H9 (cell line): ENCODE data around the gene C1orf116. TPM values are rescaled to one million over a fixed set of nuclear protein-coding genes. Genes with fewer than 3 reads are reported as not detected.

Experiments used
- DNase-seq: peaks from one replicate; pipeline ENCODE4 v3.0.0-alpha.2; 2017
- H2AFZ ChIP-seq: one replicate; pipeline ENCODE4 v1.6.1; 2013; ENCODE audit warnings: mild to moderate bottlenecking, low read length, control low read depth, moderate library complexity
- H2AK5ac ChIP-seq: 2 replicates; pipeline ENCODE4 v1.6.1; 2013; ENCODE audit warnings: low read length, control low read depth, mixed read lengths; ENCODE audit not compliant: insufficient read length
- H2BK120ac ChIP-seq: one replicate; pipeline ENCODE4 v1.6.1; 2013; ENCODE audit warnings: low read depth, mild to moderate bottlenecking, low read length, control low read depth, inconsistent platforms; ENCODE audit not compliant: poor library complexity, severe bottlenecking
- H2BK12ac ChIP-seq: 2 replicates; pipeline ENCODE4 v1.6.1; 2013; ENCODE audit warnings: low read length, control low read depth, mixed read lengths, low read depth; ENCODE audit not compliant: insufficient read length
- H2BK15ac ChIP-seq: 2 replicates; pipeline ENCODE4 v1.6.1; 2013; ENCODE audit warnings: low read depth, low read length, control low read depth
- H2BK20ac ChIP-seq: one replicate; pipeline ENCODE4 v1.6.1; 2013; ENCODE audit warnings: low read depth, mild to moderate bottlenecking, low read length, control low read depth, inconsistent platforms; ENCODE audit not compliant: poor library complexity, severe bottlenecking
- H2BK5ac ChIP-seq: 2 replicates; pipeline ENCODE4 v1.6.1; 2013; ENCODE audit warnings: low read length, control low read depth, mixed read lengths; ENCODE audit not compliant: insufficient read length
- H3K14ac ChIP-seq: 2 replicates; pipeline ENCODE4 v1.6.1; 2013; ENCODE audit warnings: low read length, control low read depth; ENCODE audit not compliant: insufficient read depth
- H3K18ac ChIP-seq: 2 replicates; pipeline ENCODE4 v1.6.1; 2013; ENCODE audit warnings: low read depth, mild to moderate bottlenecking, mixed read lengths, low read length, control low read depth; ENCODE audit not compliant: insufficient read length
- H3K23ac ChIP-seq: 2 replicates; pipeline ENCODE4 v1.6.1; 2013; ENCODE audit warnings: low read length, control low read depth, mixed read lengths, low read depth; ENCODE audit not compliant: insufficient read length
- H3K23me2 ChIP-seq: 2 replicates; pipeline ENCODE4 v1.6.1; 2013; ENCODE audit warnings: low read depth, mild to moderate bottlenecking, mixed read lengths, low read length, control low read depth; ENCODE audit not compliant: insufficient read length, poor library complexity, severe bottlenecking
- H3K27ac ChIP-seq: 2 replicates; pipeline ENCODE4 v1.5.1; 2013; ENCODE audit warnings: low read length, control low read depth, mixed read lengths, low read depth; ENCODE audit not compliant: insufficient read length
- H3K27me3 ChIP-seq: 2 replicates; pipeline ENCODE4 v1.6.1; 2013; ENCODE audit warnings: low read length, control low read depth, inconsistent platforms; ENCODE audit not compliant: insufficient read depth
- H3K4ac ChIP-seq: 2 replicates; pipeline ENCODE4 v1.6.1; 2013; ENCODE audit warnings: low read depth, mild to moderate bottlenecking, control low read depth, inconsistent platforms, low read length, moderate library complexity
- H3K4me1 ChIP-seq: 2 replicates; pipeline ENCODE4 v1.6.1; 2013; ENCODE audit warnings: low read length, control low read depth, inconsistent platforms; ENCODE audit not compliant: insufficient read depth
- H3K4me2 ChIP-seq: 2 replicates; pipeline ENCODE4 v1.6.1; 2013; ENCODE audit warnings: low read length, control low read depth, mixed read lengths; ENCODE audit not compliant: insufficient read length, insufficient read depth
- H3K56ac ChIP-seq: 2 replicates; pipeline ENCODE4 v1.6.1; 2013; ENCODE audit warnings: low read depth, mild to moderate bottlenecking, mixed read lengths, low read length, control low read depth; ENCODE audit not compliant: insufficient read length
- H3K79me1 ChIP-seq: 2 replicates; pipeline ENCODE4 v1.6.1; 2013; ENCODE audit warnings: low read depth, mild to moderate bottlenecking, moderate library complexity, low read length, control low read depth, inconsistent platforms; ENCODE audit not compliant: insufficient read depth, poor library complexity, severe bottlenecking
- H3K79me2 ChIP-seq: 2 replicates; pipeline ENCODE4 v1.6.1; 2013; ENCODE audit warnings: low read length, control low read depth, inconsistent platforms; ENCODE audit not compliant: insufficient read depth
- H3K9ac ChIP-seq: 2 replicates; pipeline ENCODE4 v1.6.1; 2013; ENCODE audit warnings: low read length, control low read depth, mixed read lengths; ENCODE audit not compliant: insufficient read length; ENCODE audit errors: extremely low read depth
- H3K9me3 ChIP-seq: one replicate; pipeline ENCODE4 v1.6.1; 2013; ENCODE audit warnings: low read depth, low read length, inconsistent platforms; ENCODE audit not compliant: control insufficient read depth
- H3T11ph ChIP-seq: one replicate; pipeline ENCODE4 v1.6.1; 2013; ENCODE audit warnings: mild to moderate bottlenecking, low read length, control low read depth, inconsistent platforms
- H4K20me1 ChIP-seq: one replicate; pipeline ENCODE4 v1.6.1; 2013; ENCODE audit not compliant: control insufficient read depth, insufficient read length, insufficient read depth
- H4K5ac ChIP-seq: 2 replicates; pipeline ENCODE4 v1.6.1; 2013; ENCODE audit warnings: low read depth, mild to moderate bottlenecking, mixed read lengths, low read length, control low read depth; ENCODE audit not compliant: insufficient read length
- H4K8ac ChIP-seq: replicated peaks from 2 replicates; pipeline ENCODE4 v1.6.1; 2013; ENCODE audit warnings: low read length, control low read depth, mixed read lengths, low read depth; ENCODE audit not compliant: insufficient read length
- H4K91ac ChIP-seq: 2 replicates; pipeline ENCODE4 v1.6.1; 2013; ENCODE audit warnings: low read depth, mild to moderate bottlenecking, moderate library complexity, mixed read lengths, low read length, control low read depth; ENCODE audit not compliant: insufficient read length
- H3K27ac Mint-ChIP-seq, 3 experiments: 2 replicates in 2 of 3; 3 replicates in 1 of 3; pipeline ENCODE4 v1.8.0; 2020 to 2021; ENCODE audit warnings: mixed read lengths in 3 of 3, mild to moderate bottlenecking in 1 of 3, moderate library complexity in 1 of 3
- H3K27me3 Mint-ChIP-seq: 2 replicates; pipeline ENCODE4 v1.8.0; 2021; ENCODE audit warnings: low read depth, mild to moderate bottlenecking, moderate library complexity, mixed read lengths
- H3K36me3 Mint-ChIP-seq, 3 experiments: 2 replicates in 2 of 3; 3 replicates in 1 of 3; pipeline ENCODE4 v1.8.0; 2020 to 2021; ENCODE audit warnings: low read depth in 3 of 3, mixed read lengths in 3 of 3; ENCODE audit not compliant: insufficient read depth in 1 of 3
- H3K4me1 Mint-ChIP-seq, 2 experiments: 2 replicates each; pipeline ENCODE4 v1.8.0; 2020; ENCODE audit warnings: mixed read lengths in 2 of 2
- H3K4me3 Mint-ChIP-seq, 2 experiments: 2 replicates in 1 of 2; 3 replicates in 1 of 2; pipeline ENCODE4 v1.8.0; 2020 to 2021; ENCODE audit warnings: mild to moderate bottlenecking in 2 of 2, mixed read lengths in 2 of 2, moderate library complexity in 1 of 2
- H3K9me3 Mint-ChIP-seq, 2 experiments: 2 replicates in 1 of 2; 3 replicates in 1 of 2; pipeline ENCODE4 v1.8.0; 2020; ENCODE audit warnings: mild to moderate bottlenecking in 2 of 2, mixed read lengths in 2 of 2, moderate library complexity in 1 of 2
- CTCF ChIP-seq: fragments of 200-600 bp; sonication (generic); conservative IDR thresholded peaks from 3 replicates; pipeline ENCODE4 v1.8.0; 2021; ENCODE audit warnings: antibody characterized with exemption, mild to moderate bottlenecking
- WGBS: extraction: QIAGEN DNeasy Blood & Tissue Kit; methylation state at CpG from one replicate; pipeline ENCODE4 v1.1.7; 2013; ENCODE audit warnings: missing lambda C conversion rate, low lambda C conversion rate, mixed read lengths; ENCODE audit not compliant: insufficient read length; ENCODE audit errors: extremely low coverage; 5-methylcytosine and 5-hydroxymethylcytosine counted together
- total RNA-seq: library from RNA; stranded (reverse); gene quantifications from 2 replicates; pipeline ENCODE4 v1.2.1, GENCODE V29; 2021

Gene C1orf116
- total RNA-seq, 1 experiment from 2014 or later = 0.48 TPM

- Histone ChIP-seq H3K9me3 (no peaks in the 10 kb centered on the region), H3K23ac (no peak overlapping the region), H4K5ac (no peak overlapping the region), H3K23me2 (no peaks in the 10 kb centered on the region), H3T11ph (no peak overlapping the region), H2AK5ac (no peak overlapping the region), H3K27ac (no peak overlapping the region), H3K18ac (no peak overlapping the region), H3K4me2 (no peak overlapping the region), H2BK120ac (no peak overlapping the region), H2BK5ac (no peak overlapping the region), H2BK20ac (no peak overlapping the region), H4K8ac (no peak overlapping the region), H2AFZ (no peak overlapping the region), H2BK15ac (no peak overlapping the region), H3K79me2 (no peaks in the 10 kb centered on the region), H2BK12ac (no peak overlapping the region), H3K14ac (no peak overlapping the region), H3K9ac (no peak overlapping the region), H3K56ac (no peak overlapping the region), H3K4me1 (peaks cover 5% of the 10 kb centered on the region; the same call in 1 of the 2 replicates), H3K27me3 (no peaks in the 10 kb centered on the region), H4K91ac (no peak overlapping the region), H4K20me1 (no peaks in the 10 kb centered on the region), H3K79me1 (no peaks in the 10 kb centered on the region), H3K4ac (no peak overlapping the region)
- Mint-ChIP-seq H3K4me3 (no peak overlapping the region), H3K27ac (no peak overlapping the region; a peak in 1 of 7 replicates), H3K4me1 (peaks cover 14 to 18% of the 10 kb centered on the region in 2 experiments), H3K36me3 (peaks cover 0 to 2% (median 0%) of the 10 kb centered on the region in 3 experiments; a peak in 1 of 7 replicates), H3K9me3 (no peaks in the 10 kb centered on the region), H3K27me3 (peaks cover 9% of the 10 kb centered on the region)
- no CpG with 5 or more reads among the region's 15 CpGs for WGBS
- no peak for DNase-seq
- no peak for TF ChIP-seq CTCF
Observed at GRCh38 chr1:207021876-207022596, 10.5 kb downstream of the C1orf116 start.
